HepG2 (cell line): Measurements from ENCODE around the gene KRT12. TPM values are rescaled to one million over a fixed set of nuclear protein-coding genes. Genes with fewer than 3 reads are reported as not detected.
A peak's percentile ranks its signal among the peaks of the same experiment; 100 is the strongest.

Source experiments
- ATAC-seq: fragments of 200-7000 bp; cut with Tn5 transposase; 3 replicates; pipeline ENCODE4 v1.9.1; 2020; ENCODE audit warnings: mild to moderate bottlenecking, moderate library complexity
- BruUV-seq: library from RNA; stranded (reverse); fragments of 400-500 nt; replicated peaks from 2 replicates; lab custom pipeline; 2021; lab: Mats Ljungman, UMichigan
- CTCF ChIA-PET: fragments of 300-600 bp; formaldehyde crosslinking; extraction: SDS; loops from one replicate; lab custom pipeline; 2021; ENCODE audit warnings: low total read pairs, inconsistent platforms, low intra/inter-chr PET ratio; lab: Yijun Ruan, JAX
- POLR2A ChIA-PET: fragments of 350-600 bp; sonication (Branson Sonifier 250); formaldehyde crosslinking; loops from one replicate; lab custom pipeline; 2020; ENCODE audit warnings: antibody characterized with exemption, inconsistent platforms; lab: Yijun Ruan, JAX
- DNase-seq: peaks from one replicate; pipeline ENCODE4 v3.0.0-alpha.2; 2015; ENCODE audit warnings: low spot score
- FAIRE-seq: peaks from 3 replicates; lab custom pipeline; 2011; peaks lifted over from hg19 to GRCh38; lab: Jason Lieb, UNC
- H2AFZ ChIP-seq: one replicate; pipeline ENCODE4 v1.6.1; 2011; ENCODE audit warnings: low read length, inconsistent platforms
- H3K27ac ChIP-seq: fragments of 300-600 bp; 3 replicates; pipeline ENCODE4 v1.8.0; 2011; ENCODE audit warnings: mixed run types, mild to moderate bottlenecking, mixed read lengths, low read length, inconsistent platforms; ENCODE audit not compliant: insufficient read depth; ENCODE audit errors: extremely low read length
- H3K27me3 ChIP-seq, 2 experiments: fragments of 200-600 bp in 1 of 2; 2 replicates in 1 of 2; 3 replicates in 1 of 2; pipeline versions ENCODE4 v1.6.0 to v1.8.0; 2011; ENCODE audit warnings: low read length in 2 of 2, mild to moderate bottlenecking in 2 of 2, moderate library complexity in 2 of 2, inconsistent platforms in 1 of 2; ENCODE audit not compliant: insufficient read depth in 2 of 2, control insufficient read depth in 1 of 2
- H3K36me3 ChIP-seq, 2 experiments: fragments of 200-600 bp in 1 of 2; replicated peaks in 1 of 2; 2 replicates in 1 of 2; 3 replicates in 1 of 2; pipeline versions ENCODE4 v1.5.1 to v1.8.0; 2011; ENCODE audit warnings: low read length in 2 of 2, inconsistent platforms in 1 of 2; ENCODE audit not compliant: insufficient read depth in 2 of 2, control insufficient read depth in 1 of 2
- H3K4me1 ChIP-seq: 2 replicates; pipeline ENCODE4 v1.5.1; 2012; ENCODE audit warnings: low read length, inconsistent platforms; ENCODE audit not compliant: insufficient read depth
- H3K4me2 ChIP-seq: 2 replicates; pipeline ENCODE4 v1.6.0; 2011; ENCODE audit warnings: low read depth, low read length, inconsistent platforms
- H3K4me3 ChIP-seq, 3 experiments: fragments of 200-600 bp in 1 of 3; sonication (generic), shearing (Covaris generic) in 1 of 3; replicated peaks in 1 of 3; 2 replicates each; pipeline ENCODE4 v1.5.1; 2011 to 2016; ENCODE audit warnings: low read length in 3 of 3, inconsistent platforms in 2 of 3, low read depth in 2 of 3, mild to moderate bottlenecking in 2 of 3, control low read depth in 1 of 3, mixed read lengths in 1 of 3; ENCODE audit not compliant: insufficient read depth in 1 of 3
- H3K79me2 ChIP-seq: one replicate; pipeline ENCODE4 v1.6.1; 2011; ENCODE audit warnings: low read length, inconsistent platforms; ENCODE audit not compliant: insufficient read depth
- H3K9ac ChIP-seq: 2 replicates; pipeline ENCODE4 v1.6.0; 2011; ENCODE audit warnings: mild to moderate bottlenecking, low read depth, low read length, inconsistent platforms; ENCODE audit not compliant: insufficient read depth
- H3K9me3 ChIP-seq: 2 replicates; pipeline ENCODE4 v1.5.1; 2012; ENCODE audit warnings: mild to moderate bottlenecking, low read length
- H4K20me1 ChIP-seq: 2 replicates; pipeline ENCODE4 v1.6.0; 2011; ENCODE audit warnings: inconsistent platforms, mild to moderate bottlenecking, low read length, moderate library complexity; ENCODE audit not compliant: insufficient read depth
- FOSL2 ChIP-seq: sonication (generic); formaldehyde crosslinking; IDR thresholded peaks from 2 replicates; pipeline ENCODE4 v1.4.0; 2020; ENCODE audit warnings: missing genetic modification reagents
- FOXJ3 ChIP-seq: sonication (generic); formaldehyde crosslinking; IDR thresholded peaks from 2 replicates; pipeline ENCODE4 v1.4.0; 2020; ENCODE audit warnings: missing genetic modification reagents, mild to moderate bottlenecking, borderline replicate concordance
- MED1 ChIP-seq: sonication (generic); formaldehyde crosslinking; IDR thresholded peaks from 2 replicates; pipeline ENCODE4 v1.4.0; 2020; ENCODE audit warnings: missing genetic modification reagents
- MXI1 ChIP-seq: IDR thresholded peaks from 3 replicates; pipeline ENCODE4 v1.6.1; 2012; ENCODE audit warnings: low read depth, low read length, inconsistent platforms, borderline replicate concordance
- STAG1 ChIP-seq: sonication (generic); formaldehyde crosslinking; IDR thresholded peaks from 2 replicates; pipeline ENCODE4 v1.4.0; 2020; ENCODE audit warnings: missing genetic modification reagents
- THAP11 ChIP-seq: IDR thresholded peaks from 2 replicates; pipeline ENCODE4 v1.6.1; 2016; ENCODE audit warnings: missing biosample characterization, missing genetic modification reagents
- ZNF160 ChIP-seq: sonication (generic); formaldehyde crosslinking; IDR thresholded peaks from 2 replicates; pipeline ENCODE4 v1.8.0; 2022; ENCODE audit warnings: mild to moderate bottlenecking, inconsistent platforms, missing genetic modification reagents
- ZNF430 ChIP-seq: sonication (generic); formaldehyde crosslinking; IDR thresholded peaks from 2 replicates; pipeline ENCODE4 v1.9.0; 2021; ENCODE audit warnings: mild to moderate bottlenecking, missing genetic modification reagents
- ZNF501 ChIP-seq: sonication (generic); formaldehyde crosslinking; IDR thresholded peaks from 2 replicates; pipeline ENCODE4 v1.5.1; 2020; ENCODE audit warnings: mild to moderate bottlenecking, moderate library complexity, missing genetic modification reagents
- ZNF605 ChIP-seq: sonication (generic); formaldehyde crosslinking; IDR thresholded peaks from 2 replicates; pipeline ENCODE4 v1.8.0; 2022; ENCODE audit warnings: mild to moderate bottlenecking, missing genetic modification reagents
- WGBS: methylation state at CpG from one replicate; pipeline ENCODE4 v1.1.6; 2017; ENCODE audit warnings: low lambda C conversion rate; 5-methylcytosine and 5-hydroxymethylcytosine counted together
- in situ Hi-C: cut with HindIII; loops from 2 replicates; pipeline ENCODE4 v1.10.0; 2017; ENCODE audit warnings: low pct_unique_long_range_greater_than_20kb; ENCODE audit not compliant: extremely low pct_ligation_motif_present
- intact Hi-C: fragments of 100-400 bp; cut with micrococcal nuclease; formaldehyde crosslinking; loops from one replicate; pipeline ENCODE4 v1.10.0; 2022; ENCODE audit not compliant: unreplicated experiment
- polyA plus RNA-seq, 8 experiments: library from polyadenylated mRNA; depleted of rRNA in 3 of 8; stranded (reverse) in 7 of 8; unstranded in 1 of 8; fragments of >200 nt; fragmentation: Illumina TruSeq in 4 of 8; extraction: Trizol in 4 of 8; gene quantifications; 2 replicates each; pipeline versions ENCODE4 v1.2.1 to v1.2.3, GENCODE V29; 2011 to 2016; ENCODE audit warnings: low read depth in 4 of 8, missing spikeins in 1 of 8, mixed read lengths in 1 of 8; ENCODE audit not compliant: insufficient read depth in 1 of 8
- total RNA-seq, 5 experiments: library from RNA; depleted of rRNA; stranded (reverse); fragments of >200 nt; fragmentation: Illumina TruSeq; extraction: Trizol; gene quantifications; 2 replicates each; pipeline ENCODE4 v1.2.3, GENCODE V29; 2016; ENCODE audit warnings: low read depth in 1 of 5
- TF ChIP-seq, protein P1 (sequence below): sonication (generic); formaldehyde crosslinking; IDR thresholded peaks from 2 replicates; pipeline ENCODE4 v1.4.0; 2020; ENCODE audit warnings: missing genetic modification reagents, borderline replicate concordance
- TF ChIP-seq, protein P2 (sequence below): IDR thresholded peaks from 2 replicates; pipeline ENCODE4 v1.6.1; 2018; ENCODE audit warnings: missing genetic modification reagents, mild to moderate bottlenecking, missing compliant biosample characterization
- TF ChIP-seq, protein P3 (sequence below): sonication (generic); formaldehyde crosslinking; IDR thresholded peaks from 2 replicates; pipeline ENCODE4 v1.4.0; 2020; ENCODE audit warnings: mild to moderate bottlenecking, missing genetic modification reagents
- TF ChIP-seq, protein P4 (sequence below): sonication (generic); formaldehyde crosslinking; IDR thresholded peaks from 2 replicates; pipeline ENCODE4 v1.5.0; 2020; ENCODE audit warnings: mild to moderate bottlenecking, missing genetic modification reagents

The KRT12 gene
- total and polyA plus RNA-seq, 2 of the 13 experiments (the other 11 are each of a cell fraction or from before 2014, with no cell fraction given) = 0.07 to 0.09 TPM

DNA sequence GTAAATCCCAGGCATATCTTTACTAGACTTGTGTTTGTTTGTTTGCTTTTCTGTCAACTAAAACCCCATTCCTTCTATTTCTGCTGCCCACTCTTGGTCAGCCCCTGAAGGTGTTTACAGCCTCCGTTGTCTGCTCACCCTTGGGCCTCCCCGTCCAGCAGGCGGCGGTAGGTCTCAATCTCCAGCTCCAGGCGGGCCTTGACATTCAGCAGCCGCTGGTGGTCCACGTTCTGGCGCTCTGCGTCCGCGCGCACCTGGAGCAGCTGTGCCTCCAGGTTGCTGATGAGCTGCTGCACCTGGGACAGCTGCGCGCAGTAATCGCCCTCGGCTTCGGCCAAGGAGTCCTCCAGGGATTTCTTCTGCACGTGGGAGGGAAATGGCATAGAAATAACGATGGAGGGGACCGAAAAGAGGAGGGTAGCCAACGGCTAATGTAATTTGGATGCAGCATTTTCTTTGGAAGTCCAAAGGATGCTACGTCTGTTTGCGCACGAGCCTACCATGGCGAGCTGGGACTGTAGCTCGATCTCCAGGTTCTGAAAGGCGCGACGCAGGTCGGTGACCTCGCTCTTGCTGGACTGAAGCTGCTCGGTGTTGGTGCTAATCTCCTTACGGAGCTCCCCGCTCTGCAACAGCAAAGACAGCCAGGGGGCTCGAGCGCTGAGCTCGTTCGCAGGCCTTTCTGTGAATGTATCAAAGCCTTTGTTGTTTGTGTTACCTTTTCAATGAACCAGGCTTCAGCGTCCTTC, 3.9 kb downstream of the KRT12 start:
- H3K27ac ChIP-seq = no peak overlapping the region
- no TSS peak for BruUV-seq
- no peaks in the 10 kb centered on the region for H3K36me3 ChIP-seq
- no peak overlapping the region for H3K4me2 ChIP-seq
- H4K20me1 ChIP-seq = no peaks in the 10 kb centered on the region
- ChIA-PET POLR2A (interaction anchor here (1.0 kb wide), 1 partner anchor 44 kb away, joined by 3 read pairs; no protein-coding TSS in a partner anchor), CTCF (interaction anchor here (1.1 to 1.7 kb wide), 5 partner anchors 46 to 800 kb away, joined by 3 to 7 read pairs (median 4); no protein-coding TSS in a partner anchor)
- in situ Hi-C loops = no loop called here
- peak; percentile 48 for DNase-seq
- peak; percentile 97 for ATAC-seq
- H3K4me1 ChIP-seq = no peaks in the 10 kb centered on the region
- no peak overlapping the region for H3K9ac ChIP-seq
- H2AFZ ChIP-seq = no peak overlapping the region
- intact Hi-C loops = loop anchor here (1.0 to 2.0 kb wide), 2 partner anchors 46 to 466 kb away; no protein-coding TSS in a partner anchor
- H3K27me3 ChIP-seq = no peaks in the 10 kb centered on the region; a peak in 1 of 5 replicates
- H3K79me2 ChIP-seq = no peaks in the 10 kb centered on the region
- H3K4me3 ChIP-seq = no peak overlapping the region
- 55% methylated on average over 39 of the region's 39 CpGs for WGBS
- peak; percentile 32 for FAIRE-seq
- no peaks in the 10 kb centered on the region for H3K9me3 ChIP-seq
- TF ChIP-seq THAP11 (CRISPR knock-in tag) = 0 out of 2 replicates have a peak, but pooled peaks have one; percentile 15
- TF ChIP-seq MED1 (CRISPR knock-in tag) = 0 out of 2 replicates have a peak, but pooled peaks have one; percentile 30
- TF ChIP-seq, protein P1, sequence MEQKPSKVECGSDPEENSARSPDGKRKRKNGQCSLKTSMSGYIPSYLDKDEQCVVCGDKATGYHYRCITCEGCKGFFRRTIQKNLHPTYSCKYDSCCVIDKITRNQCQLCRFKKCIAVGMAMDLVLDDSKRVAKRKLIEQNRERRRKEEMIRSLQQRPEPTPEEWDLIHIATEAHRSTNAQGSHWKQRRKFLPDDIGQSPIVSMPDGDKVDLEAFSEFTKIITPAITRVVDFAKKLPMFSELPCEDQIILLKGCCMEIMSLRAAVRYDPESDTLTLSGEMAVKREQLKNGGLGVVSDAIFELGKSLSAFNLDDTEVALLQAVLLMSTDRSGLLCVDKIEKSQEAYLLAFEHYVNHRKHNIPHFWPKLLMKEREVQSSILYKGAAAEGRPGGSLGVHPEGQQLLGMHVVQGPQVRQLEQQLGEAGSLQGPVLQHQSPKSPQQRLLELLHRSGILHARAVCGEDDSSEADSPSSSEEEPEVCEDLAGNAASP (CRISPR knock-in tag) = no peak
- 0 out of 2 replicates have a peak, but pooled peaks have one; percentile 22 for TF ChIP-seq FOXJ3 (CRISPR knock-in tag)
- TF ChIP-seq ZNF501 (CRISPR knock-in tag) = 0 out of 2 replicates have a peak, but pooled peaks have one; percentile 20
- TF ChIP-seq STAG1 (CRISPR knock-in tag) = peak; percentile 90
- TF ChIP-seq ZNF160 (CRISPR knock-in tag) = 0 out of 2 replicates have a peak, but pooled peaks have one; percentile 45
- TF ChIP-seq ZNF430 = no peak
- TF ChIP-seq, protein P2, sequence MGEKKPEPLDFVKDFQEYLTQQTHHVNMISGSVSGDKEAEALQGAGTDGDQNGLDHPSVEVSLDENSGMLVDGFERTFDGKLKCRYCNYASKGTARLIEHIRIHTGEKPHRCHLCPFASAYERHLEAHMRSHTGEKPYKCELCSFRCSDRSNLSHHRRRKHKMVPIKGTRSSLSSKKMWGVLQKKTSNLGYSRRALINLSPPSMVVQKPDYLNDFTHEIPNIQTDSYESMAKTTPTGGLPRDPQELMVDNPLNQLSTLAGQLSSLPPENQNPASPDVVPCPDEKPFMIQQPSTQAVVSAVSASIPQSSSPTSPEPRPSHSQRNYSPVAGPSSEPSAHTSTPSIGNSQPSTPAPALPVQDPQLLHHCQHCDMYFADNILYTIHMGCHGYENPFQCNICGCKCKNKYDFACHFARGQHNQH = peak; percentile 32; the same call in 1 of the 2 replicates
- TF ChIP-seq ZNF605 (CRISPR knock-in tag) = no peak
- TF ChIP-seq MXI1 = 0 out of 3 replicates have a peak, but pooled peaks have one; percentile 30
- TF ChIP-seq, protein P3, sequence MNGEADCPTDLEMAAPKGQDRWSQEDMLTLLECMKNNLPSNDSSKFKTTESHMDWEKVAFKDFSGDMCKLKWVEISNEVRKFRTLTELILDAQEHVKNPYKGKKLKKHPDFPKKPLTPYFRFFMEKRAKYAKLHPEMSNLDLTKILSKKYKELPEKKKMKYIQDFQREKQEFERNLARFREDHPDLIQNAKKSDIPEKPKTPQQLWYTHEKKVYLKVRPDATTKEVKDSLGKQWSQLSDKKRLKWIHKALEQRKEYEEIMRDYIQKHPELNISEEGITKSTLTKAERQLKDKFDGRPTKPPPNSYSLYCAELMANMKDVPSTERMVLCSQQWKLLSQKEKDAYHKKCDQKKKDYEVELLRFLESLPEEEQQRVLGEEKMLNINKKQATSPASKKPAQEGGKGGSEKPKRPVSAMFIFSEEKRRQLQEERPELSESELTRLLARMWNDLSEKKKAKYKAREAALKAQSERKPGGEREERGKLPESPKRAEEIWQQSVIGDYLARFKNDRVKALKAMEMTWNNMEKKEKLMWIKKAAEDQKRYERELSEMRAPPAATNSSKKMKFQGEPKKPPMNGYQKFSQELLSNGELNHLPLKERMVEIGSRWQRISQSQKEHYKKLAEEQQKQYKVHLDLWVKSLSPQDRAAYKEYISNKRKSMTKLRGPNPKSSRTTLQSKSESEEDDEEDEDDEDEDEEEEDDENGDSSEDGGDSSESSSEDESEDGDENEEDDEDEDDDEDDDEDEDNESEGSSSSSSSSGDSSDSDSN (CRISPR knock-in tag) = peak; percentile 27; the same call in 1 of the 2 replicates
- TF ChIP-seq, protein P4, sequence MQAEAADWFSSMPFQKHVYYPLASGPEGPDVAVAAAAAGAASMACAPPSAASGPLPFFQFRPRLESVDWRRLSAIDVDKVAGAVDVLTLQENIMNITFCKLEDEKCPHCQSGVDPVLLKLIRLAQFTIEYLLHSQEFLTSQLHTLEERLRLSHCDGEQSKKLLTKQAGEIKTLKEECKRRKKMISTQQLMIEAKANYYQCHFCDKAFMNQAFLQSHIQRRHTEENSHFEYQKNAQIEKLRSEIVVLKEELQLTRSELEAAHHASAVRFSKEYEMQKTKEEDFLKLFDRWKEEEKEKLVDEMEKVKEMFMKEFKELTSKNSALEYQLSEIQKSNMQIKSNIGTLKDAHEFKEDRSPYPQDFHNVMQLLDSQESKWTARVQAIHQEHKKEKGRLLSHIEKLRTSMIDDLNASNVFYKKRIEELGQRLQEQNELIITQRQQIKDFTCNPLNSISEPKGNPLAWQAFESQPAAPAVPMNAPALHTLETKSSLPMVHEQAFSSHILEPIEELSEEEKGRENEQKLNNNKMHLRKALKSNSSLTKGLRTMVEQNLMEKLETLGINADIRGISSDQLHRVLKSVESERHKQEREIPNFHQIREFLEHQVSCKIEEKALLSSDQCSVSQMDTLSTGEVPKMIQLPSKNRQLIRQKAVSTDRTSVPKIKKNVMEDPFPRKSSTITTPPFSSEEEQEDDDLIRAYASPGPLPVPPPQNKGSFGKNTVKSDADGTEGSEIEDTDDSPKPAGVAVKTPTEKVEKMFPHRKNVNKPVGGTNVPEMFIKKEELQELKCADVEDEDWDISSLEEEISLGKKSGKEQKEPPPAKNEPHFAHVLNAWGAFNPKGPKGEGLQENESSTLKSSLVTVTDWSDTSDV (CRISPR knock-in tag) = 0 out of 2 replicates have a peak, but pooled peaks have one; percentile 59
- peak; percentile 50 for TF ChIP-seq FOSL2 (CRISPR knock-in tag)
